IMR-90 (cell line): ENCODE data around the gene CDC42EP3. TPM values are rescaled to one million over a fixed set of nuclear protein-coding genes. Genes with fewer than 3 reads are reported as not detected.
A peak's percentile ranks its signal among the peaks of the same experiment; 100 is the strongest.

Experiments used
- ATAC-seq: fragments of 200-7000 bp; cut with Tn5 transposase; 2 replicates; pipeline ENCODE4 v1.9.1; 2020; ENCODE audit warnings: low read depth, mild to moderate bottlenecking, moderate library complexity
- BruUV-seq: library from RNA; stranded (reverse); fragments of 400-500 nt; replicated peaks from 2 replicates; lab custom pipeline; 2021; lab: Mats Ljungman, UMichigan
- CTCF ChIA-PET: fragments of 300-600 bp; formaldehyde crosslinking; extraction: SDS; loops from one replicate; lab custom pipeline; 2021; ENCODE audit warnings: antibody characterized with exemption; lab: Yijun Ruan, JAX
- POLR2A ChIA-PET: fragments of 300-600 bp; sonication (Branson Sonifier 250); formaldehyde crosslinking; loops from one replicate; lab custom pipeline; 2022; ENCODE audit warnings: antibody characterized with exemption; ENCODE audit not compliant: unreplicated experiment; lab: Charles Lee
- DNase-seq: peaks from one replicate; pipeline ENCODE4 v3.0.0; 2013
- H2AFZ ChIP-seq: replicated peaks from 2 replicates; pipeline ENCODE3; 2013; ENCODE audit warnings: low read length, mild to moderate bottlenecking; ENCODE audit not compliant: poor library complexity
- H2AK5ac ChIP-seq: 2 replicates; pipeline ENCODE4 v1.6.1; 2013; ENCODE audit warnings: low read depth, low read length, inconsistent platforms
- H2AK9ac ChIP-seq: replicated peaks from 2 replicates; pipeline ENCODE3; 2013; ENCODE audit warnings: mild to moderate bottlenecking, low read depth, low read length, moderate library complexity; ENCODE audit not compliant: poor library complexity
- H2BK120ac ChIP-seq: 2 replicates; pipeline ENCODE4 v1.6.1; 2013; ENCODE audit warnings: low read depth, low read length, inconsistent platforms
- H2BK15ac ChIP-seq: 3 replicates; pipeline ENCODE4 v1.6.1; 2013; ENCODE audit warnings: low read depth, low read length, inconsistent platforms
- H2BK20ac ChIP-seq: 2 replicates; pipeline ENCODE4 v1.6.1; 2013; ENCODE audit warnings: low read depth, mild to moderate bottlenecking, inconsistent platforms, low read length, moderate library complexity
- H2BK5ac ChIP-seq: 2 replicates; pipeline ENCODE4 v1.6.1; 2013; ENCODE audit warnings: mild to moderate bottlenecking, low read depth, low read length, inconsistent platforms; ENCODE audit not compliant: poor library complexity, severe bottlenecking
- H3K14ac ChIP-seq: replicated peaks from 2 replicates; pipeline ENCODE4 v1.6.1; 2013; ENCODE audit warnings: low read depth, low read length, inconsistent platforms
- H3K18ac ChIP-seq: 2 replicates; pipeline ENCODE4 v1.6.1; 2013; ENCODE audit warnings: low read depth, low read length, control low read depth
- H3K23ac ChIP-seq: 2 replicates; pipeline ENCODE4 v1.6.1; 2013; ENCODE audit warnings: low read depth, low read length, inconsistent platforms
- H3K27ac ChIP-seq: 2 replicates; pipeline ENCODE4 v1.5.1; 2013; ENCODE audit warnings: mild to moderate bottlenecking, control low read depth, low read length; ENCODE audit not compliant: insufficient read depth
- H3K27me3 ChIP-seq: 2 replicates; pipeline ENCODE4 v1.6.1; 2013; ENCODE audit warnings: low read length; ENCODE audit not compliant: control insufficient read depth, insufficient read depth
- H3K36me3 ChIP-seq: 2 replicates; pipeline ENCODE4 v1.6.1; 2013; ENCODE audit warnings: low read length, mixed read lengths; ENCODE audit not compliant: control insufficient read depth, insufficient read depth
- H3K4ac ChIP-seq: 2 replicates; pipeline ENCODE4 v1.6.1; 2013; ENCODE audit warnings: low read depth, low read length, inconsistent platforms
- H3K4me1 ChIP-seq: 2 replicates; pipeline ENCODE4 v1.6.1; 2013; ENCODE audit warnings: low read length, mixed read lengths; ENCODE audit not compliant: control insufficient read depth, insufficient read depth
- H3K4me2 ChIP-seq: 2 replicates; pipeline ENCODE4 v1.6.1; 2013; ENCODE audit warnings: low read depth, mild to moderate bottlenecking, control low read depth, low read length, moderate library complexity
- H3K4me3 ChIP-seq: 2 replicates; pipeline ENCODE4 v1.5.1; 2013; ENCODE audit warnings: low read depth, mild to moderate bottlenecking, control low read depth, low read length, moderate library complexity; ENCODE audit not compliant: insufficient read depth
- H3K56ac ChIP-seq: 2 replicates; pipeline ENCODE4 v1.6.1; 2013; ENCODE audit warnings: low read length, inconsistent platforms; ENCODE audit not compliant: insufficient read depth; ENCODE audit errors: extremely low read depth
- H3K79me1 ChIP-seq, 2 experiments: 2 replicates each; pipeline ENCODE4 v1.6.1; 2013; ENCODE audit warnings: low read length in 2 of 2, inconsistent platforms in 1 of 2, low read depth in 1 of 2
- H3K9ac ChIP-seq: 2 replicates; pipeline ENCODE4 v1.6.1; 2013; ENCODE audit warnings: low read depth, low read length, control low read depth
- H3K9me1 ChIP-seq: 2 replicates; pipeline ENCODE4 v1.6.1; 2013; ENCODE audit warnings: low read length, inconsistent platforms; ENCODE audit not compliant: insufficient read depth
- H3K9me3 ChIP-seq: 2 replicates; pipeline ENCODE4 v1.6.1; 2013; ENCODE audit warnings: low read length; ENCODE audit not compliant: control insufficient read depth, insufficient read depth
- H4K20me1 ChIP-seq: 2 replicates; pipeline ENCODE4 v1.6.1; 2013; ENCODE audit warnings: low read length, inconsistent platforms; ENCODE audit not compliant: insufficient read depth
- H4K5ac ChIP-seq: 2 replicates; pipeline ENCODE4 v1.6.1; 2013; ENCODE audit warnings: mild to moderate bottlenecking, low read depth, low read length, control low read depth
- H4K8ac ChIP-seq, 2 experiments: 2 replicates each; pipeline ENCODE4 v1.6.1; 2013; ENCODE audit warnings: low read depth in 2 of 2, low read length in 2 of 2, control low read depth in 1 of 2, inconsistent platforms in 1 of 2
- H4K91ac ChIP-seq: 2 replicates; pipeline ENCODE4 v1.6.1; 2013; ENCODE audit warnings: low read depth, low read length, inconsistent platforms; ENCODE audit not compliant: insufficient read depth
- BHLHE40 ChIP-seq: fragments of 150-350 bp; IDR thresholded peaks from 2 replicates; pipeline ENCODE4 v1.6.1; 2016; ENCODE audit warnings: mild to moderate bottlenecking, low read depth, low read length
- CEBPB ChIP-seq: IDR thresholded peaks from 2 replicates; pipeline ENCODE4 v1.6.1; 2012; ENCODE audit warnings: low read depth, low read length, improper control_type of control experiment
- CHD1 ChIP-seq: IDR thresholded peaks from 2 replicates; pipeline ENCODE4 v1.6.1; 2012; ENCODE audit warnings: low read depth, low read length, improper control_type of control experiment
- FOS ChIP-seq: fragments of 150-350 bp; IDR thresholded peaks from 2 replicates; pipeline ENCODE4 v1.6.1; 2016; ENCODE audit warnings: low read depth, low read length
- MAFK ChIP-seq: IDR thresholded peaks from 2 replicates; pipeline ENCODE4 v1.6.1; 2012; ENCODE audit warnings: low read depth, low read length, improper control_type of control experiment
- MAZ ChIP-seq: IDR thresholded peaks from 2 replicates; pipeline ENCODE4 v1.6.1; 2012; ENCODE audit warnings: low read depth, mild to moderate bottlenecking, low read length, improper control_type of control experiment, moderate library complexity, borderline replicate concordance
- MXI1 ChIP-seq: IDR thresholded peaks from 2 replicates; pipeline ENCODE4 v1.6.1; 2012; ENCODE audit warnings: low read depth, mild to moderate bottlenecking, low read length, moderate library complexity, borderline replicate concordance
- NFE2L2 ChIP-seq: fragments of 150-350 bp; IDR thresholded peaks from 2 replicates; pipeline ENCODE4 v1.6.1; 2016; ENCODE audit warnings: low read depth, mild to moderate bottlenecking, low read length
- POLR2A ChIP-seq: IDR thresholded peaks from 2 replicates; pipeline ENCODE4 v1.6.1; 2012; ENCODE audit warnings: mild to moderate bottlenecking, low read depth, low read length
- RAD21 ChIP-seq: IDR thresholded peaks from 2 replicates; pipeline ENCODE4 v1.6.1; 2012; ENCODE audit warnings: low read length, improper control_type of control experiment
- RCOR1 ChIP-seq: IDR thresholded peaks from 2 replicates; pipeline ENCODE4 v1.6.1; 2012; ENCODE audit warnings: mild to moderate bottlenecking, low read length, improper control_type of control experiment; ENCODE audit not compliant: insufficient replicate concordance
- RFX5 ChIP-seq: IDR thresholded peaks from 2 replicates; pipeline ENCODE4 v1.8.0; 2012; ENCODE audit warnings: low read depth, mild to moderate bottlenecking, low read length, moderate library complexity
- SMC3 ChIP-seq: fragments of 150-350 bp; IDR thresholded peaks from 2 replicates; pipeline ENCODE4 v1.6.1; 2016; ENCODE audit warnings: low read depth, mild to moderate bottlenecking, antibody characterized with exemption, low read length, moderate library complexity
- whole genome bisulfite sequencing, 2 experiments: methylation state at CpG; one replicate each; pipeline versions ENCODE4 v1.1.5 to v1.1.7; 2013; ENCODE audit warnings: missing lambda C conversion rate in 2 of 2; ENCODE audit not compliant: insufficient read length in 1 of 2; ENCODE audit errors: extremely low coverage in 2 of 2; 5-methylcytosine and 5-hydroxymethylcytosine counted together
- dilution Hi-C: fragments of 300-500 bp; cut with HindIII; formaldehyde crosslinking; loops from one replicate; pipeline ENCODE4 v1.14.3; 2018; ENCODE audit warnings: low sequenced_read_pairs; ENCODE audit not compliant: unreplicated experiment
- in situ Hi-C: fragments of 300-500 bp; cut with MboI; formaldehyde crosslinking; loops from 3 replicates; pipeline ENCODE4 v1.14.3; 2019; ENCODE audit warnings: low sequenced_read_pairs, inconsistent platforms, mixed read lengths
- intact Hi-C: fragments of 100-400 bp; cut with micrococcal nuclease; formaldehyde crosslinking; loops from 2 replicates; pipeline ENCODE4 v1.10.0; 2022
- polyA plus RNA-seq, 3 experiments: library from polyadenylated mRNA; depleted of rRNA; stranded (reverse); fragments of >200 nt; gene quantifications; 2 replicates each; pipeline ENCODE4 v1.2.3, GENCODE V29; 2012; ENCODE audit warnings: low replicate concordance in 1 of 3
- total RNA-seq: library from RNA; depleted of rRNA; stranded (reverse); fragments of >200 nt; gene quantifications from 2 replicates; pipeline ENCODE4 v1.2.3, GENCODE V29; 2012
- TF ChIP-seq, protein P1 (sequence below): fragments of 150-350 bp; IDR thresholded peaks from 2 replicates; pipeline ENCODE4 v1.6.1; 2017; ENCODE audit warnings: mild to moderate bottlenecking, antibody characterized with exemption, low read length, low read depth
- TF ChIP-seq, protein P2 (sequence below): conservative IDR thresholded peaks from 2 replicates; pipeline ENCODE4 v1.5.1; 2012; ENCODE audit warnings: mild to moderate bottlenecking, low read depth, low read length, improper control_type of control experiment

Gene CDC42EP3
- total and polyA plus RNA-seq, 2 of the 4 experiments (the other 2 are of a cell fraction), result 167 to 193 TPM

DNA sequence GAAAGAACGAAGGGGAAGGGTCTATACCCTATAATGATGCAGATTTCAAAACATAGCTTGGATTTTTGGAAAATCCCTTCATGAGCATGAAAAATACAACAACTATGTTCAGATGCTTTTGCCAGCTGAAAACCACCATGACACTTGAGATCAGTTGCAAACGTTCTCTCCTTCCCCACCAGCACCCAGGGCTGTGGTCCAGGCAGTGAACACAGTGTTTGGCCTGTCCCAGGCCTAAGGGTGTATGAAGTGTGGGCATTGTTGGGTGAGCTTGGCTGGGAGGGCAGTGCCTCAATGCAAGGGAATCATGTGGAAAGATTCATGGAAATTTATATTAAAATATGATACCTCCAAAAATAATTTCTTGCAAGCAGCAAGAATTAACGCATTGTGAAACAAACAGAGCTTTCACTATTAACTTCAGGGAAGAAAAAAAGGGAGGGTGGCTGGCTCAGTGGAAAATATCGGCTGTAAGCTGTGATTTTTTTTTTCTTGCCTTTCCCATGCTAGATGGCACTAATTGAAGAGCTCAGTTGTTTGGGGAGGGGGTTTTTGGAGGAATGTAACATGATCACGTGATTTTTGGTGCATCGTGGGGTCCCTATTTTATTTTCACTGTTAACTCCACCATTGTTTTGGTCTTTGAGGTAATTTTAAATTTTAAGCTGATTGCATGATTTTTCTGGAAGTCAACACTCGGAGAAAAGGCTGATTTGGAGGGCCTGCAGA lies 52.0 kb downstream of the CDC42EP3 start:
- ATAC-seq (no peak), DNase-seq (no peak)
- intact Hi-C loops (no loop called here), dilution Hi-C loops (no loop called here), in situ Hi-C loops (no loop called here)
- Histone ChIP-seq H2AK5ac (0 out of 2 replicates have a peak overlapping the region, but pooled peaks have one; percentile 28), H4K5ac (no peak overlapping the region), H3K4ac (no peak overlapping the region), H4K8ac (no peak overlapping the region), H3K56ac (no peak overlapping the region), H2BK15ac (no peak overlapping the region), H4K91ac (no peak overlapping the region), H3K79me1 (peaks cover 0 to 8% of the 10 kb centered on the region in 2 experiments; a peak in 1 of 4 replicates), H3K18ac (no peak overlapping the region), H3K14ac (no peak overlapping the region), H3K36me3 (no peaks in the 10 kb centered on the region), H3K23ac (no peak overlapping the region), H3K9me3 (no peaks in the 10 kb centered on the region), H3K4me3 (no peak overlapping the region), H2BK20ac (no peak overlapping the region), H2BK120ac (no peak overlapping the region), H2AK9ac (no peak overlapping the region), H4K20me1 (no peaks in the 10 kb centered on the region), H2BK5ac (no peak overlapping the region), H3K9me1 (peaks cover under 1% of the 10 kb centered on the region; the same call in 1 of the 2 replicates), H3K4me1 (peaks cover 6% of the 10 kb centered on the region), H3K27me3 (no peaks in the 10 kb centered on the region), H3K4me2 (no peak overlapping the region), H3K27ac (no peak overlapping the region), H2AFZ (no peak overlapping the region), H3K9ac (no peak overlapping the region)
- CTCF ChIA-PET, result interaction anchor here (0.8 kb wide), 1 partner anchor 173 kb away, joined by 3 read pairs; no protein-coding TSS in a partner anchor
- TF ChIP-seq MXI1 (no peak), RAD21 (no peak), MAZ (no peak), SMC3 (no peak), MAFK (no peak), POLR2A (no peak), RCOR1 (no peak), CEBPB (no peak), RFX5 (no peak), NFE2L2 (no peak), CHD1 (no peak), FOS (no peak), BHLHE40 (no peak)
- TF ChIP-seq, protein P1, sequence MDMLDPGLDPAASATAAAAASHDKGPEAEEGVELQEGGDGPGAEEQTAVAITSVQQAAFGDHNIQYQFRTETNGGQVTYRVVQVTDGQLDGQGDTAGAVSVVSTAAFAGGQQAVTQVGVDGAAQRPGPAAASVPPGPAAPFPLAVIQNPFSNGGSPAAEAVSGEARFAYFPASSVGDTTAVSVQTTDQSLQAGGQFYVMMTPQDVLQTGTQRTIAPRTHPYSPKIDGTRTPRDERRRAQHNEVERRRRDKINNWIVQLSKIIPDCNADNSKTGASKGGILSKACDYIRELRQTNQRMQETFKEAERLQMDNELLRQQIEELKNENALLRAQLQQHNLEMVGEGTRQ, result no peak
- TF ChIP-seq, protein P2, sequence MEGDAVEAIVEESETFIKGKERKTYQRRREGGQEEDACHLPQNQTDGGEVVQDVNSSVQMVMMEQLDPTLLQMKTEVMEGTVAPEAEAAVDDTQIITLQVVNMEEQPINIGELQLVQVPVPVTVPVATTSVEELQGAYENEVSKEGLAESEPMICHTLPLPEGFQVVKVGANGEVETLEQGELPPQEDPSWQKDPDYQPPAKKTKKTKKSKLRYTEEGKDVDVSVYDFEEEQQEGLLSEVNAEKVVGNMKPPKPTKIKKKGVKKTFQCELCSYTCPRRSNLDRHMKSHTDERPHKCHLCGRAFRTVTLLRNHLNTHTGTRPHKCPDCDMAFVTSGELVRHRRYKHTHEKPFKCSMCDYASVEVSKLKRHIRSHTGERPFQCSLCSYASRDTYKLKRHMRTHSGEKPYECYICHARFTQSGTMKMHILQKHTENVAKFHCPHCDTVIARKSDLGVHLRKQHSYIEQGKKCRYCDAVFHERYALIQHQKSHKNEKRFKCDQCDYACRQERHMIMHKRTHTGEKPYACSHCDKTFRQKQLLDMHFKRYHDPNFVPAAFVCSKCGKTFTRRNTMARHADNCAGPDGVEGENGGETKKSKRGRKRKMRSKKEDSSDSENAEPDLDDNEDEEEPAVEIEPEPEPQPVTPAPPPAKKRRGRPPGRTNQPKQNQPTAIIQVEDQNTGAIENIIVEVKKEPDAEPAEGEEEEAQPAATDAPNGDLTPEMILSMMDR, result no peak
- POLR2A ChIA-PET, result no interaction called here
- BruUV-seq, result no TSS peak
- WGBS, 2 experiments, result no CpG with 5 or more reads among the region's 7 CpGs
